K562 (cell line): ENCODE results near the gene MDC1. TPM values are rescaled to one million over a fixed set of nuclear protein-coding genes. Genes with fewer than 3 reads are reported as not detected.
A peak's percentile ranks its signal among the peaks of the same experiment; 100 is the strongest.

ENCODE experiments used
- ATAC-seq: fragments of 200-7000 bp; cut with Tn5 transposase; 3 replicates; pipeline ENCODE4 v1.9.1; 2020; ENCODE audit warnings: moderate library complexity
- BruUV-seq: library from RNA; stranded (reverse); fragments of 400-500 nt; replicated peaks from 2 replicates; lab custom pipeline; 2021; lab: Mats Ljungman, UMichigan
- CTCF ChIA-PET: fragments of 300-600 bp; formaldehyde crosslinking; extraction: SDS; loops from one replicate; lab custom pipeline; 2021; ENCODE audit warnings: low intra/inter-chr PET ratio; lab: Yijun Ruan, JAX
- POLR2A ChIA-PET: fragments of 300-600, 350-650 bp; sonication (Branson Sonifier 250); formaldehyde crosslinking; extraction: SDS; loops from one replicate; lab custom pipeline; 2021; ENCODE audit warnings: antibody characterized with exemption, inconsistent platforms; lab: Yijun Ruan, JAX
- DNase-seq, 4 experiments: peaks; one replicate each; pipeline versions ENCODE4 v3.0.0 to v3.0.0-alpha.2; 2011 to 2018; ENCODE audit warnings: low spot score in 3 of 4, mixed read lengths in 3 of 4; ENCODE audit errors: extremely low read depth in 1 of 4
- FAIRE-seq: peaks from 2 replicates; lab custom pipeline; 2011; peaks lifted over from hg19 to GRCh38; lab: Jason Lieb, UNC
- H2AFZ ChIP-seq: 2 replicates; pipeline ENCODE4 v1.6.0; 2011; ENCODE audit warnings: low read depth, low read length, control low read depth, inconsistent platforms
- H3K27ac ChIP-seq: fragments of 200-600 bp; 3 replicates; pipeline ENCODE4 v1.8.0; 2011; ENCODE audit warnings: low read depth, mild to moderate bottlenecking, control low read depth, inconsistent platforms, low read length, moderate library complexity, mixed read lengths; ENCODE audit errors: extremely low read depth
- H3K27me3 ChIP-seq, 2 experiments: fragments of 300-600 bp in 1 of 2; 2 replicates in 1 of 2; 3 replicates in 1 of 2; pipeline versions ENCODE4 v1.6.0 to v1.8.0; 2011; ENCODE audit warnings: inconsistent platforms in 2 of 2, low read length in 2 of 2, mild to moderate bottlenecking in 1 of 2, mixed read lengths in 1 of 2, moderate library complexity in 1 of 2; ENCODE audit not compliant: control insufficient read depth in 2 of 2, insufficient read depth in 2 of 2
- H3K36me3 ChIP-seq: fragments of 300-600 bp; 3 replicates; pipeline ENCODE4 v1.8.0; 2011; ENCODE audit warnings: mild to moderate bottlenecking, low read length, inconsistent platforms; ENCODE audit not compliant: control insufficient read depth, insufficient read depth
- H3K4me1 ChIP-seq, 2 experiments: fragments of 200-600 bp in 1 of 2; replicated peaks in 1 of 2; 2 replicates in 1 of 2; 3 replicates in 1 of 2; pipeline versions ENCODE4 v1.5.1 to v1.8.0; 2011; ENCODE audit warnings: inconsistent platforms in 2 of 2, low read length in 2 of 2, mild to moderate bottlenecking in 1 of 2, mixed read lengths in 1 of 2, moderate library complexity in 1 of 2; ENCODE audit not compliant: control insufficient read depth in 2 of 2, insufficient read depth in 2 of 2
- H3K4me2 ChIP-seq: 2 replicates; pipeline ENCODE4 v1.6.1; 2011; ENCODE audit warnings: low read length, control low read depth, inconsistent platforms, mixed read lengths; ENCODE audit not compliant: insufficient read depth
- H3K4me3 ChIP-seq: fragments of 200-600 bp; sonication (generic), shearing (Covaris generic); 2 replicates; pipeline ENCODE4 v1.5.1; 2016; ENCODE audit warnings: control low read depth, inconsistent platforms
- H3K79me2 ChIP-seq: fragments of 200-600 bp; 3 replicates; pipeline ENCODE4 v1.8.0; 2011; ENCODE audit warnings: low read length, inconsistent platforms; ENCODE audit not compliant: control insufficient read depth, insufficient read depth
- H3K9ac ChIP-seq, 2 experiments: 2 replicates each; pipeline versions ENCODE4 v1.6.0 to v1.6.1; 2011; ENCODE audit warnings: low read depth in 2 of 2, low read length in 2 of 2, control low read depth in 1 of 2, inconsistent platforms in 1 of 2, mild to moderate bottlenecking in 1 of 2, mixed read lengths in 1 of 2; ENCODE audit not compliant: insufficient read depth in 1 of 2
- H3K9me1 ChIP-seq: one replicate; pipeline ENCODE4 v1.6.0; 2011; ENCODE audit warnings: inconsistent platforms, mild to moderate bottlenecking, low read length, moderate library complexity; ENCODE audit not compliant: control insufficient read depth, insufficient read depth
- H3K9me3 ChIP-seq: replicated peaks from 2 replicates; pipeline ENCODE4 v1.5.1; 2011; ENCODE audit warnings: low read depth, low read length, inconsistent platforms; ENCODE audit not compliant: control insufficient read depth, insufficient read depth
- H4K20me1 ChIP-seq: replicated peaks from 2 replicates; pipeline ENCODE4 v1.6.1; 2011; ENCODE audit warnings: low read length, inconsistent platforms, mixed read lengths; ENCODE audit not compliant: control insufficient read depth, insufficient read depth
- BACH1 ChIP-seq: fragments of 200-800 bp; sonication (Bioruptor generic); IDR thresholded peaks from 2 replicates; pipeline ENCODE4 v1.6.1; 2016; ENCODE audit warnings: missing genetic modification characterization, missing compliant biosample characterization
- CAMTA2 ChIP-seq: fragments of 250-450 bp; sonication (Bioruptor Pico); conservative IDR thresholded peaks from 2 replicates; pipeline ENCODE4 v1.5.1; 2022
- CEBPB ChIP-seq: fragments of 450-650 bp; IDR thresholded peaks from 2 replicates; pipeline ENCODE4 v1.6.1; 2016; ENCODE audit warnings: missing genetic modification characterization, missing compliant biosample characterization
- EHMT2 ChIP-seq: fragments of 450-650 bp; IDR thresholded peaks from 2 replicates; pipeline ENCODE4 v1.6.1; 2018; ENCODE audit warnings: antibody characterized with exemption
- ETV6 ChIP-seq, 3 experiments: fragments of 150-350 bp in 1 of 3; sonication (generic) in 1 of 3; formaldehyde crosslinking in 1 of 3; IDR thresholded peaks; 2 replicates each; pipeline versions ENCODE4 v1.6.1 to v1.8.0; 2014 to 2022; ENCODE audit warnings: borderline replicate concordance in 2 of 3, low read depth in 2 of 3, antibody characterized with exemption in 1 of 3, low read length in 1 of 3, mild to moderate bottlenecking in 1 of 3, missing genetic modification reagents in 1 of 3
- HDAC8 ChIP-seq: fragments of 450-650 bp; IDR thresholded peaks from 2 replicates; pipeline ENCODE4 v1.6.1; 2016; ENCODE audit warnings: mild to moderate bottlenecking, missing genetic modification characterization, moderate library complexity, missing compliant biosample characterization
- HMGN3 ChIP-seq: IDR thresholded peaks from 2 replicates; pipeline ENCODE4 v1.6.1; 2011; ENCODE audit warnings: borderline replicate concordance, low read depth, mild to moderate bottlenecking, mixed read lengths, low read length; ENCODE audit not compliant: insufficient read length; ENCODE audit errors: extremely low read depth
- HNRNPL ChIP-seq: fragments of 200-400 bp; formaldehyde crosslinking; IDR thresholded peaks from 2 replicates; pipeline ENCODE4 v1.6.1; 2017; ENCODE audit warnings: low read depth, mild to moderate bottlenecking, low read length
- MAX ChIP-seq: sonication (generic); formaldehyde crosslinking; IDR thresholded peaks from 2 replicates; pipeline ENCODE4 v1.9.0; 2022; ENCODE audit warnings: mild to moderate bottlenecking, missing genetic modification reagents
- MEIS2 ChIP-seq: fragments of 450-650 bp; IDR thresholded peaks from 2 replicates; pipeline ENCODE4 v1.6.1; 2014; ENCODE audit warnings: mild to moderate bottlenecking; ENCODE audit not compliant: partially characterized antibody
- RUNX1 ChIP-seq: sonication (generic); IDR thresholded peaks from 2 replicates; pipeline ENCODE4 v1.6.1; 2016; ENCODE audit warnings: antibody characterized with exemption, low read depth
- SNRNP70 ChIP-seq: fragments of 200-400 bp; formaldehyde crosslinking; optimal IDR thresholded peaks from 2 replicates; pipeline ENCODE3; 2017; ENCODE audit warnings: low read depth, low read length
- TAF7 ChIP-seq: fragments of 450-650 bp; IDR thresholded peaks from 2 replicates; pipeline ENCODE4 v1.6.1; 2016; ENCODE audit warnings: missing genetic modification characterization, missing compliant biosample characterization
- ZEB2 ChIP-seq: fragments of 450-650 bp; IDR thresholded peaks from 2 replicates; pipeline ENCODE4 v1.6.1; 2016
- ZNF239 ChIP-seq: fragments of 250-450 bp; sonication (Bioruptor Pico); IDR thresholded peaks from 2 replicates; pipeline ENCODE4 v1.4.0; 2020; ENCODE audit warnings: mild to moderate bottlenecking
- WGBS: fragments of 100-300 bp; shearing (Covaris generic); methylation state at CpG from one replicate; pipeline ENCODE4 v1.1.6; 2016; ENCODE audit warnings: low coverage, mixed read lengths; ENCODE audit not compliant: insufficient coverage; ENCODE audit errors: missing lambda C conversion rate; 5-methylcytosine and 5-hydroxymethylcytosine counted together
- in situ Hi-C: fragments of 300-500 bp; cut with MboI; formaldehyde crosslinking; loops from 4 replicates; pipeline ENCODE4 v1.15.0; 2018; ENCODE audit warnings: inconsistent platforms, mixed read lengths
- intact Hi-C: fragments of 100-400 bp; cut with micrococcal nuclease; formaldehyde crosslinking; loops from 2 replicates; pipeline ENCODE4 v1.14.2; 2022
- polyA plus RNA-seq, 8 experiments: library from polyadenylated mRNA; depleted of rRNA in 4 of 8; stranded (reverse) in 5 of 8; unstranded in 3 of 8; fragments of >200 nt; fragmentation: Nextera tagmentation in 2 of 8; fragmentation: Illumina TruSeq in 1 of 8; extraction: Ambion mirVana in 2 of 8; extraction: Trizol in 1 of 8; gene quantifications; 2 replicates each; pipeline versions ENCODE4 v1.2.1 to v1.2.3, GENCODE V29; 2011 to 2014; ENCODE audit warnings: inconsistent platforms in 1 of 8, missing spikeins in 1 of 8
- total RNA-seq, 7 experiments: library from RNA; depleted of rRNA in 6 of 7; stranded (reverse); fragments of >200 nt in 6 of 7; fragmentation: Illumina TruSeq in 2 of 7; extraction: Trizol in 2 of 7; gene quantifications; 2 replicates each; pipeline versions ENCODE4 v1.2.1 to v1.2.3, GENCODE V29; 2011 to 2021; ENCODE audit warnings: low replicate concordance in 1 of 7

The MDC1 gene
- total and polyA plus RNA-seq, 9 of the 15 experiments (the other 6 are each of a cell fraction or from before 2014, with no cell fraction given) = 8.2 to 114 (median 20.0) TPM

DNA sequence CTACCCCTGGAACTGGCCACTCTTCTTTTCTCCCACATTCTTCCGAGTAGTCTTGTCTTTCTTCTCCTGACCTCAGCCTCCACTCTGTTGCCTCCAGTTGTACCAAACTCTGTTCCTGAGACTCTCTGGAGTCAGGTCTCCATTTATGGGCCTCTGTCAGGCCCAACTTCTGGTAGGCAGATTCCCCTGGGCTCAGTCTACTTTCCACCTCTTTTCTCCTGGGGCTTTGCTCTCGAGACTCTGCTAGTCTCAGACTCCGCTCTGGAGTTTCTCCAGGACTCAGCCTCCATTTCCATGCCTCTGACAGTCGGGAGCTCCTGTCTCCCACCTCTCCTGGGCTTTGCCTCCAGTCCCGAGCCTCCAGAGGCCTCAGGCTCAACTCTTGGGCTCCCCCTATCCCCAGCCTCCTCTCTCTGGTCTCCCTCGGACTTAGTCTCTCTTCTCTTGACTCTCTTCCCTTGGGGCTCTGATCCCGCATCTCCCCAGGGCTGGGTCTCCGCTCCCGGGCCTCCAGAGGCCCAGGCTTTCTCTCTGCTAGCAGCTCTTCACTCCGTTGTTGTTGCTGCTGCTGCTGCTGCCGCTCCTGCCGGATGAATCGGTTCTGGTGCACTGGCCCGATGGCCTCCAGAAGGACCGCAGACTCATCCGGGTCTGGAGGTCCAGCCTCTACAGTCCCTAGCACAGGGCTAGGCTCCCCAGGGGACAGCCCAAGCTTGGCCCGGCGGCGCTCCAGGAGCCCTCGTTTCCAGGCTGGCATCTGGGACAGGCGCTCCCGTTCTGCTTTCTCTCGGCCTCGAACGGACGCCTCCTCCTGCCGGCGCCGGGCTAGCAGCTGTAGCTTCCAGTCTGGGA is 31.7 kb downstream of the MDC1 start:
- DNase-seq (peak in 2 of 4 experiments; percentile 57 to 79), ATAC-seq (0 out of 3 replicates have a peak, but pooled peaks have one; percentile 4), FAIRE-seq (peak; percentile 19)
- Histone ChIP-seq H3K27ac (peak overlapping the region; percentile 88), H3K4me1 (peaks cover 53 to 90% of the 10 kb centered on the region in 2 experiments), H2AFZ (peak overlapping the region; percentile 35), H3K36me3 (peaks cover 18% of the 10 kb centered on the region; the same call in 2 of the 3 replicates), H3K4me3 (peak overlapping the region; percentile 81), H3K79me2 (peaks cover 95% of the 10 kb centered on the region), H3K9ac (peak overlapping the region; percentile 84 to 95), H3K27me3 (no peaks in the 10 kb centered on the region), H3K9me1 (no peaks in the 10 kb centered on the region), H3K9me3 (no peaks in the 10 kb centered on the region), H4K20me1 (no peaks in the 10 kb centered on the region), H3K4me2 (peak overlapping the region; percentile 97)
- ChIA-PET POLR2A (interaction anchor here (0.6 to 1.2 kb wide), 8 partner anchors 10 to 473 kb away, joined by 3 to 9 read pairs (median 3); partner anchors contain the start of genes MDC1 and TCF19), CTCF (interaction anchor here (1.0 to 1.5 kb wide), 2 partner anchors 36 to 37 kb away, joined by 4 to 6 read pairs; no protein-coding TSS in a partner anchor)
- TSS peak; percentile 29 for BruUV-seq
- WGBS = 16% methylated on average over 29 of the region's 29 CpGs
- intact Hi-C loops = loop anchor here (1.0 to 10.0 kb wide), 2 partner anchors 35 to 129 kb away; partner anchors contain the start of gene TUBB
- in situ Hi-C loops = no loop called here
- TF ChIP-seq CAMTA2 (CRISPR knock-in tag) = no peak
- TF ChIP-seq ZEB2 = no peak
- TF ChIP-seq RUNX1 = no peak
- TF ChIP-seq EHMT2 = no peak
- no peak for TF ChIP-seq BACH1 (tag)
- TF ChIP-seq ETV6 (IDR thresholded peaks at IDR 0.05; ENCODE audit: borderline replicate concordance in 1 of 2, low read depth in 2 of 2, low read length in 1 of 2) = no peak; a peak in 1 of 4 replicates
- no peak for TF ChIP-seq ETV6 (CRISPR knock-in tag; IDR thresholded peaks at IDR 0.05; ENCODE audit: borderline replicate concordance)
- no peak for TF ChIP-seq SNRNP70
- no peak for TF ChIP-seq CEBPB
- no peak for TF ChIP-seq TAF7 (tag)
- 0 out of 2 replicates have a peak, but pooled peaks have one; percentile 38 for TF ChIP-seq HDAC8 (tag)
- peak; percentile 30 for TF ChIP-seq HMGN3
- no peak for TF ChIP-seq ZNF239
- TF ChIP-seq MEIS2 = no peak
- no peak for TF ChIP-seq HNRNPL
- TF ChIP-seq MAX (CRISPR knock-in tag) = no peak
